SK-N-SH (cell line): ENCODE results near the gene DPF1. TPM values are rescaled to one million over a fixed set of nuclear protein-coding genes. Genes with fewer than 3 reads are reported as not detected.

Experiments used
- CTCF ChIA-PET: fragments of 300-600, 350-600 bp; formaldehyde crosslinking; extraction: SDS; loops from one replicate; lab custom pipeline; 2021; lab: Yijun Ruan, JAX
- POLR2A ChIA-PET: fragments of 350-600 bp; sonication (Branson Sonifier 250); formaldehyde crosslinking; extraction: SDS; loops from one replicate; lab custom pipeline; 2020; ENCODE audit warnings: antibody characterized with exemption, inconsistent platforms; lab: Yijun Ruan, JAX
- DNase-seq: peaks from one replicate; pipeline ENCODE4 v3.0.0; 2012
- H2AFZ ChIP-seq: fragments of 200-600 bp; sonication (generic); 2 replicates; pipeline ENCODE4 v1.8.1; 2016; ENCODE audit warnings: antibody characterized with exemption, mild to moderate bottlenecking, low read depth
- H3F3A ChIP-seq: fragments of 200-600 bp; sonication (generic); replicated peaks from 2 replicates; pipeline ENCODE3; 2016; ENCODE audit warnings: antibody characterized with exemption, mild to moderate bottlenecking; ENCODE audit not compliant: insufficient read depth
- H3K27ac ChIP-seq, 2 experiments: fragments of 200-500 bp in 1 of 2; fragments of 200-600 bp in 1 of 2; sonication (Bioruptor generic) in 1 of 2; sonication (generic), shearing (Covaris generic) in 1 of 2; 2 replicates each; pipeline versions ENCODE4 v1.5.1 to v1.6.1; 2014 to 2016; ENCODE audit warnings: low read depth in 2 of 2, inconsistent platforms in 1 of 2, low read length in 1 of 2, mild to moderate bottlenecking in 1 of 2, mixed read lengths in 1 of 2
- H3K27me3 ChIP-seq: fragments of 200-600 bp; sonication (generic), shearing (Covaris generic); 2 replicates; pipeline ENCODE4 v1.6.1; 2016; ENCODE audit warnings: mixed run types; ENCODE audit not compliant: insufficient read depth
- H3K36me3 ChIP-seq, 2 experiments: fragments of 200-500 bp in 1 of 2; fragments of 200-600 bp in 1 of 2; sonication (Bioruptor generic) in 1 of 2; sonication (generic) in 1 of 2; replicated peaks in 1 of 2; 2 replicates each; pipeline versions ENCODE3 to v1.5.1; 2014 to 2016; ENCODE audit warnings: low read length in 1 of 2, mild to moderate bottlenecking in 1 of 2; ENCODE audit not compliant: insufficient read depth in 2 of 2, control insufficient read depth in 1 of 2
- H3K4me1 ChIP-seq, 2 experiments: fragments of 200-500 bp in 1 of 2; fragments of 200-600 bp in 1 of 2; sonication (Bioruptor generic) in 1 of 2; sonication (generic), shearing (Covaris generic) in 1 of 2; 2 replicates each; pipeline versions ENCODE4 v1.5.1 to v1.6.1; 2014 to 2016; ENCODE audit warnings: low read depth in 1 of 2, low read length in 1 of 2, mixed run types in 1 of 2; ENCODE audit not compliant: insufficient read depth in 2 of 2, control insufficient read depth in 1 of 2
- H3K4me2 ChIP-seq: fragments of 200-600 bp; sonication (generic), shearing (Covaris generic); 2 replicates; pipeline ENCODE4 v1.6.1; 2017; ENCODE audit warnings: mixed run types
- H3K4me3 ChIP-seq, 2 experiments: fragments of 200-500 bp in 1 of 2; fragments of 200-600 bp in 1 of 2; sonication (Bioruptor generic) in 1 of 2; sonication (generic), shearing (Covaris generic) in 1 of 2; 2 replicates each; pipeline versions ENCODE4 v1.5.1 to v1.8.1; 2014 to 2016; ENCODE audit warnings: low read depth in 2 of 2, inconsistent platforms in 1 of 2, low read length in 1 of 2, mild to moderate bottlenecking in 1 of 2, mixed read lengths in 1 of 2, moderate library complexity in 1 of 2
- H3K79me2 ChIP-seq: fragments of 200-600 bp; sonication (generic); 2 replicates; pipeline ENCODE4 v1.8.1; 2017; ENCODE audit warnings: mild to moderate bottlenecking; ENCODE audit not compliant: insufficient read depth
- H3K9ac ChIP-seq: fragments of 200-600 bp; sonication (generic); 2 replicates; pipeline ENCODE4 v1.6.1; 2017; ENCODE audit warnings: mixed run types
- H3K9me2 ChIP-seq: fragments of 200-600 bp; sonication (generic); 2 replicates; pipeline ENCODE4 v1.6.1; 2017; ENCODE audit warnings: mixed run types
- H3K9me3 ChIP-seq: fragments of 200-600 bp; sonication (generic); 2 replicates; pipeline ENCODE4 v1.6.1; 2017; ENCODE audit warnings: mixed run types, mild to moderate bottlenecking, moderate library complexity
- H4K20me1 ChIP-seq: fragments of 200-600 bp; sonication (generic); 2 replicates; pipeline ENCODE4 v1.6.1; 2017; ENCODE audit warnings: mild to moderate bottlenecking, mixed run types; ENCODE audit not compliant: insufficient read depth
- CHD2 ChIP-seq: fragments of 150-350 bp; IDR thresholded peaks from 2 replicates; pipeline ENCODE4 v1.6.1; 2018; ENCODE audit warnings: low read length; ENCODE audit not compliant: partially characterized antibody
- CTCF ChIP-seq: fragments of 200-600 bp; sonication (generic); IDR thresholded peaks from 2 replicates; pipeline ENCODE4 v1.6.1; 2017; ENCODE audit warnings: antibody characterized with exemption, mild to moderate bottlenecking, moderate library complexity
- EZH2phosphoT487 ChIP-seq: fragments of 200-600 bp; sonication (generic); IDR thresholded peaks from 2 replicates; pipeline ENCODE4 v1.6.1; 2017; ENCODE audit warnings: low read depth, mixed run types, mild to moderate bottlenecking, antibody characterized with exemption, moderate library complexity, borderline replicate concordance
- GABPA ChIP-seq: IDR thresholded peaks from 2 replicates; pipeline ENCODE4 v1.4.0; 2012; ENCODE audit warnings: low read depth, mild to moderate bottlenecking
- GATA2 ChIP-seq: sonication (generic); formaldehyde crosslinking; IDR thresholded peaks from 2 replicates; pipeline ENCODE4 v1.5.0; 2020; ENCODE audit warnings: mild to moderate bottlenecking, missing genetic modification reagents
- IRF3 ChIP-seq: fragments of 150-350 bp; IDR thresholded peaks from 2 replicates; pipeline ENCODE4 v1.6.1; 2016; ENCODE audit warnings: mild to moderate bottlenecking, low read depth, low read length
- MAX ChIP-seq: IDR thresholded peaks from 2 replicates; pipeline ENCODE4 v1.4.0; 2012; ENCODE audit warnings: low read depth
- MEF2A ChIP-seq: IDR thresholded peaks from 2 replicates; pipeline ENCODE4 v1.4.0; 2012; ENCODE audit warnings: low read depth, borderline replicate concordance
- MXI1 ChIP-seq: IDR thresholded peaks from 2 replicates; pipeline ENCODE4 v1.6.1; 2012; ENCODE audit warnings: mild to moderate bottlenecking, low read depth, low read length, improper control_type of control experiment
- NFIC ChIP-seq: IDR thresholded peaks from 2 replicates; pipeline ENCODE4 v1.4.0; 2012; ENCODE audit warnings: borderline replicate concordance
- NRF1 ChIP-seq: IDR thresholded peaks from 2 replicates; pipeline ENCODE4 v1.6.1; 2012; ENCODE audit warnings: low read depth, mild to moderate bottlenecking, low read length
- POLR2AphosphoS5 ChIP-seq: IDR thresholded peaks from 2 replicates; pipeline ENCODE4 v1.6.1; 2012; ENCODE audit warnings: low read depth, low read length
- RAD21 ChIP-seq: IDR thresholded peaks from 2 replicates; pipeline ENCODE4 v1.6.1; 2012; ENCODE audit warnings: mild to moderate bottlenecking, low read length
- REST ChIP-seq: IDR thresholded peaks from 2 replicates; pipeline ENCODE4 v1.6.1; 2012; ENCODE audit warnings: mild to moderate bottlenecking, low read depth, low read length, moderate library complexity
- RFX5 ChIP-seq: IDR thresholded peaks from 2 replicates; pipeline ENCODE4 v1.6.1; 2012; ENCODE audit warnings: mild to moderate bottlenecking, improper control_type of control experiment, low read length
- RXRA ChIP-seq: IDR thresholded peaks from 2 replicates; pipeline ENCODE4 v1.4.0; 2012; ENCODE audit warnings: low read depth, mild to moderate bottlenecking, borderline replicate concordance
- SIN3A ChIP-seq: IDR thresholded peaks from 2 replicates; pipeline ENCODE4 v1.6.1; 2012; ENCODE audit warnings: low read depth, mild to moderate bottlenecking, low read length, moderate library complexity, borderline replicate concordance
- TAF1 ChIP-seq: IDR thresholded peaks from 2 replicates; pipeline ENCODE4 v1.6.1; 2012; ENCODE audit warnings: low read depth, mild to moderate bottlenecking, low read length, moderate library complexity, borderline replicate concordance
- USF2 ChIP-seq: fragments of 150-350 bp; IDR thresholded peaks from 2 replicates; pipeline ENCODE4 v1.6.1; 2017; ENCODE audit warnings: antibody characterized with exemption, low read length, low read depth, borderline replicate concordance
- ZBTB33 ChIP-seq: IDR thresholded peaks from 2 replicates; pipeline ENCODE4 v1.4.0; 2012; ENCODE audit warnings: low read depth, borderline replicate concordance
- WGBS: methylation state at CpG from one replicate; pipeline ENCODE4 v1.1.6; 2017; ENCODE audit warnings: low lambda C conversion rate; 5-methylcytosine and 5-hydroxymethylcytosine counted together
- polyA plus RNA-seq, 3 experiments: library from polyadenylated mRNA; depleted of rRNA; stranded (reverse); fragments of >200 nt; gene quantifications; 2 replicates each; pipeline ENCODE4 v1.2.3, GENCODE V29; 2012

DPF1 gene
- polyA plus RNA-seq, 1 of the 3 experiments (the other 2 are of a cell fraction), result 4.8 TPM

- 83% methylated on average over 18 of the region's 18 CpGs for WGBS
- Histone ChIP-seq H3K4me2 (no peak overlapping the region), H3K79me2 (no peaks in the 10 kb centered on the region), H3K9me3 (no peaks in the 10 kb centered on the region), H3F3A (no peaks in the 10 kb centered on the region), H3K36me3 (no peaks in the 10 kb centered on the region), H2AFZ (no peak overlapping the region), H3K27ac (no peak overlapping the region), H3K27me3 (no peaks in the 10 kb centered on the region; the same call in 1 of the 2 replicates), H4K20me1 (no peaks in the 10 kb centered on the region), H3K9ac (no peak overlapping the region), H3K4me1 (peaks cover 0 to 16% of the 10 kb centered on the region in 2 experiments; a peak in 2 of 4 replicates), H3K9me2 (no peaks in the 10 kb centered on the region)
- POLR2A ChIA-PET, result no interaction called here
- CTCF ChIA-PET, result interaction anchor here (0.8 to 4.2 kb wide), 8 partner anchors 17 to 349 kb away, joined by 3 to 24 read pairs (median 6); partner anchors contain the start of gene CATSPERG
- TF ChIP-seq NFIC (no peak), MEF2A (no peak), GATA2 (CRISPR knock-in tag) (no peak), USF2 (no peak), TAF1 (no peak), GABPA (no peak), EZH2phosphoT487 (no peak), MXI1 (no peak), ZBTB33 (no peak), REST (no peak), RXRA (no peak), IRF3 (no peak), NRF1 (no peak), SIN3A (no peak), RAD21 (no peak), CTCF (no peak), RFX5 (no peak), POLR2AphosphoS5 (no peak), CHD2 (no peak), MAX (no peak)
- TF ChIP-seq, all 33 proteins: peak for 0
- H3K4me3 ChIP-seq, result no peak overlapping the region
- DNase-seq, result no peak
These were observed 27.0 kb upstream of the DPF1 start for GRCh38 chr19:38250821-38251563.
